ENCODE data around the gene POLR3GL.

Gene POLR3GL

DNA sequence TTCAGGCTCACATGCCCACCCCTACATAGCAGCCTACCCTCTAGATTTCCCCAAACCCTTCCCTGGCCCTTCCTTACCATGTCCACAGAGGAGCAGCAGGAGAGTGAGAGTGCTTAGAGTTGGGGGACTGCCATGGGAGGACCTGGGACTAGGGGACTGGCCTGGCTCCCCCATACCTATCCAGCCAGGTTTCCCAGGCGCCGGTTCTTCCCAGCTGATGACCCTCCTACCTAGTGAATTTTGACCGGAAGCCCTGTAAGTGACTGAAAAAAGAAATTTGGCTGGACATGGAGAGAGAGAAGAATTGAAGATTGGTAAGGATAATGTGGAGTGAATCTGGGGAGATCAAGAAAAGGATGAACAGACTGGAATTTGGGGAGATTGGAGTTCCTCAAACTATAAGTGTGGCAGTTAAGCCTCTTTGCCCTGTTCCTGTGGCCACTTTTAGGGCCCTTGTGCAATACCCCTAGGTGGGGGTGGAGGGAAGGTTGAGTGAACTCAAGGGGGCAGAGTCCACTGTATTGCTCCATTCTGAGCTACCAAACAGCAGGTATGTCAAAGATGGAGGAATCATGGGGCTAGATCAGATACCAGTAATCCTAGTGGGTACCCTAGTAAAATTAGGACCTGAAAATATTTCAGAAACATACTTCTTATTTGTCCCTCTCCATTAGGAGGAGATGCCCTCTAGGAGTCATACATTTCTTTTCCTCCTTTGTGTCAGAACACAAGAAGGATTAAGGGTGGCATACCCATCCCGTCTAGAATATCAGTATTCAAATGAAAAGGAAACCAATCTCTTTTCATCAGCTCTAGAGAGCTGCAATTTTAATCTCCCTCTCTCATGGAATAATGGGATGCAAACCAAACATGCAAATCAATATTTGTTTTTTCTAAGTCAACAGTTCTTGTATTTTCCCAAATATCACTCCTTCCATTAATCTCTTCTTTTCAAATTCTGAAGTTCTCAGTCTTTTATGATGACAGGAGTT, 55.9 kb downstream of the POLR3GL start:
- H3K4me1 ChIP-seq (ENCODE audit: control insufficient read depth, insufficient read depth, low read depth, low read length) = peaks cover 6% of the 10 kb centered on the region
- no peak overlapping the region for H2BK120ac ChIP-seq (ENCODE audit: low read depth, low read length)
- H4K91ac ChIP-seq (ENCODE audit: low read length) = no peak overlapping the region
- H2AK5ac ChIP-seq (ENCODE audit: low read length, severe bottlenecking) = no peak overlapping the region
- H3K79me1 ChIP-seq (replicated peaks; ENCODE audit: low read length, poor library complexity, severe bottlenecking) = no peaks in the 10 kb centered on the region
- H3K23ac ChIP-seq (ENCODE audit: low read length in 2 of 2) = no peak overlapping the region
- DNase-seq = no peak
- H3K9me3 ChIP-seq (ENCODE audit: control insufficient read depth, low read length) = no peaks in the 10 kb centered on the region
- no peak overlapping the region for H3K9ac ChIP-seq (ENCODE audit: low read length)
- peak overlapping the region in 1 of 2 experiments; percentile 64 for H3K14ac ChIP-seq (ENCODE audit: low read length in 2 of 2)
- no peak overlapping the region for H3K4me3 ChIP-seq (ENCODE audit: insufficient read depth in 1 of 2, low read depth in 1 of 2, low read length in 2 of 2)
- H2BK15ac ChIP-seq (ENCODE audit: low read depth, poor library complexity, severe bottlenecking) = no peak overlapping the region
- no peak overlapping the region for H3K4me2 ChIP-seq (ENCODE audit: low read length, poor library complexity, severe bottlenecking)
- no peak overlapping the region for H3K4ac ChIP-seq (ENCODE audit: low read depth in 1 of 2, low read length in 2 of 2)
- 70% methylated on average over 4 of the region's 4 CpGs for WGBS
- no peak overlapping the region for H2BK5ac ChIP-seq (ENCODE audit: low read depth, low read length, poor library complexity, severe bottlenecking)
- no peak overlapping the region for H3K27ac ChIP-seq (ENCODE audit: low read length, poor library complexity, severe bottlenecking)
- H3K36me3 ChIP-seq (ENCODE audit: control insufficient read depth in 1 of 2, insufficient read depth in 2 of 2, low read depth in 1 of 2, low read length in 2 of 2) = no peaks in the 10 kb centered on the region
- no peak overlapping the region for H2BK12ac ChIP-seq (ENCODE audit: low read length in 2 of 2)
- H4K8ac ChIP-seq (ENCODE audit: low read length) = no peak overlapping the region
- no peak overlapping the region for H2AFZ ChIP-seq (ENCODE audit: low read depth, low read length)
- H3K27me3 ChIP-seq (ENCODE audit: control insufficient read depth in 1 of 2, insufficient read depth in 1 of 2, low read length in 2 of 2) = peaks cover 13 to 55% of the 10 kb centered on the region in 2 experiments
- no peak overlapping the region for H3K18ac ChIP-seq (ENCODE audit: low read depth in 1 of 2, low read length in 2 of 2)

- Histone ChIP-seq H3K36me3 (ENCODE audit: control insufficient read depth in 1 of 2, insufficient read depth in 2 of 2, low read depth in 1 of 2, low read length in 2 of 2) (no peaks in the 10 kb centered on the region), H3K27me3 (ENCODE audit: control insufficient read depth in 1 of 2, insufficient read depth in 1 of 2, low read length in 2 of 2) (peaks cover 13 to 55% of the 10 kb centered on the region in 2 experiments), H2BK15ac (ENCODE audit: low read depth, poor library complexity, severe bottlenecking) (no peak overlapping the region), H3K27ac (ENCODE audit: low read length, poor library complexity, severe bottlenecking) (no peak overlapping the region), H3K79me1 (replicated peaks; ENCODE audit: low read length, poor library complexity, severe bottlenecking) (no peaks in the 10 kb centered on the region), H3K4me3 (ENCODE audit: insufficient read depth in 1 of 2, low read depth in 1 of 2, low read length in 2 of 2) (no peak overlapping the region), H3K23ac (ENCODE audit: low read length in 2 of 2) (no peak overlapping the region), H4K91ac (ENCODE audit: low read length) (no peak overlapping the region), H3K4me1 (ENCODE audit: control insufficient read depth, insufficient read depth, low read depth, low read length) (peaks cover 6% of the 10 kb centered on the region), H2AK5ac (ENCODE audit: low read length, severe bottlenecking) (no peak overlapping the region), H3K9me3 (ENCODE audit: control insufficient read depth, low read length) (no peaks in the 10 kb centered on the region), H3K18ac (ENCODE audit: low read depth in 1 of 2, low read length in 2 of 2) (no peak overlapping the region), H3K4me2 (ENCODE audit: low read length, poor library complexity, severe bottlenecking) (no peak overlapping the region), H2BK120ac (ENCODE audit: low read depth, low read length) (no peak overlapping the region), H3K4ac (ENCODE audit: low read depth in 1 of 2, low read length in 2 of 2) (no peak overlapping the region), H2BK12ac (ENCODE audit: low read length in 2 of 2) (no peak overlapping the region), H3K14ac (ENCODE audit: low read length in 2 of 2) (no peak overlapping the region), H3K9ac (ENCODE audit: low read length) (no peak overlapping the region), H2AFZ (ENCODE audit: low read depth, low read length) (no peak overlapping the region), H4K8ac (ENCODE audit: low read length) (no peak overlapping the region), H2BK5ac (ENCODE audit: low read depth, low read length, poor library complexity, severe bottlenecking) (no peak overlapping the region)
- DNase-seq = no peak
- 52% methylated on average over 1 of the region's 1 CpG for WGBS
Measured at GRCh38 chr1:146021050-146021445, 56.6 kb downstream of the POLR3GL start.

DNA sequence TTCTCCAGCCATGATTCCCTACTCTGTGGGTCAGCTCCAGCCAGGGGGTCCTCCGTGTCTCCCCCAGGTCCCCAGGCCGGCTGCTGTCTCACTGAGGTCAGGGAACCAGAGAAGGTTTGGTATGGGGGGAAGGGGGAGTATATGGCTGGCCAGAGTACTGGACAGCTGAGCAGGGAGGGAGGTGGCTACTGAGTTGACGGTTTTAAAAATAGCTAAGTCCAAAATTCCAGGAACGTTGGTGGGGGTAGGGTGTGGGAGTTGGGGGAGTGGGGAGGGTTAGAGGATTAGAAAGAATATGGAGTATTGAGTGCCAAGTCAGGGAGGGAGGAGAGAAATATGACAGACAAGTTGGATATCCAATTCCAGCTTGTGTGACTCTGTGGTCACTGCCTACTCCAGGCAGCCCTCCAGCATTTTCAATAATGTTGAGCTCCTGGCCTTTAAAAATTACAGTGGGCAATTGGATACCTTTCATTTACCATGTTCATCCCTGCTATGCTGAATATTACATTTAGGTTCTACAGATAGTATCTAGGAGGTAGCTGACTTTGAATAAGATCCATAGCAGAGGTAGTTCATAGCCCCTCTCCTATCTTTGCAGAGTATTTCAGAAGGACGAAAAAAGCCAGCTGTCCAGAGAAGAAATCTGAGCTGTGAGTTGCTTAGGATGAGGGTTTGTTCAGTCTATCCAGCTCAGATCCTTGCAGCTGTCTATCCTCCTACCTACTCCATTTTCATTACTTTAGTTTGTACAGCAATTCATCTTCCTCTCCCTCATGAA, 57.3 kb downstream of the POLR3GL start, which contains the start of gene HJV:
Gene HJV (minus strand): TSS at position 114 of the 781 bp plus-strand sequence. CDS start 1,504 bp downstream, outside the sequence.
- WGBS = 81% methylated on average over 4 of the region's 5 CpGs
- DNase-seq = no peak
- Histone ChIP-seq H3K4me1 (ENCODE audit: control insufficient read depth, insufficient read depth, low read depth, low read length) (peaks cover 6% of the 10 kb centered on the region), H3K9ac (ENCODE audit: low read length) (no peak within 1 kb of the TSS), H2BK12ac (ENCODE audit: low read length in 2 of 2) (no peak within 1 kb of the TSS), H3K79me1 (replicated peaks; ENCODE audit: low read length, poor library complexity, severe bottlenecking) (no peaks in the 10 kb centered on the region), H3K18ac (ENCODE audit: low read depth in 1 of 2, low read length in 2 of 2) (no peak within 1 kb of the TSS), H2AFZ (ENCODE audit: low read depth, low read length) (no peak within 1 kb of the TSS), H4K91ac (ENCODE audit: low read length) (no peak within 1 kb of the TSS), H3K4me2 (ENCODE audit: low read length, poor library complexity, severe bottlenecking) (no peak within 1 kb of the TSS), H3K23ac (ENCODE audit: low read length in 2 of 2) (no peak within 1 kb of the TSS), H3K4me3 (ENCODE audit: insufficient read depth in 1 of 2, low read depth in 1 of 2, low read length in 2 of 2) (no peak within 1 kb of the TSS), H2BK5ac (ENCODE audit: low read depth, low read length, poor library complexity, severe bottlenecking) (no peak within 1 kb of the TSS), H2BK120ac (ENCODE audit: low read depth, low read length) (no peak within 1 kb of the TSS), H3K9me3 (ENCODE audit: control insufficient read depth, low read length) (no peaks in the 10 kb centered on the region), H3K14ac (ENCODE audit: low read length in 2 of 2) (no peak within 1 kb of the TSS), H3K27ac (ENCODE audit: low read length, poor library complexity, severe bottlenecking) (no peak within 1 kb of the TSS), H3K36me3 (ENCODE audit: control insufficient read depth in 1 of 2, insufficient read depth in 2 of 2, low read depth in 1 of 2, low read length in 2 of 2) (no peaks in the 10 kb centered on the region), H2AK5ac (ENCODE audit: low read length, severe bottlenecking) (no peak within 1 kb of the TSS), H3K4ac (ENCODE audit: low read depth in 1 of 2, low read length in 2 of 2) (no peak within 1 kb of the TSS), H4K8ac (ENCODE audit: low read length) (no peak within 1 kb of the TSS), H3K27me3 (ENCODE audit: control insufficient read depth in 1 of 2, insufficient read depth in 1 of 2, low read length in 2 of 2) (peaks cover 13 to 52% of the 10 kb centered on the region in 2 experiments), H2BK15ac (ENCODE audit: low read depth, poor library complexity, severe bottlenecking) (no peak within 1 kb of the TSS)
